ENCODE measurements around the gene WDR88. TPM values are rescaled to one million over a fixed set of nuclear protein-coding genes. Genes with fewer than 3 reads are reported as not detected.

WDR88 gene
- total RNA-seq, 4 donors from 2014 or later: not detected

DNA sequence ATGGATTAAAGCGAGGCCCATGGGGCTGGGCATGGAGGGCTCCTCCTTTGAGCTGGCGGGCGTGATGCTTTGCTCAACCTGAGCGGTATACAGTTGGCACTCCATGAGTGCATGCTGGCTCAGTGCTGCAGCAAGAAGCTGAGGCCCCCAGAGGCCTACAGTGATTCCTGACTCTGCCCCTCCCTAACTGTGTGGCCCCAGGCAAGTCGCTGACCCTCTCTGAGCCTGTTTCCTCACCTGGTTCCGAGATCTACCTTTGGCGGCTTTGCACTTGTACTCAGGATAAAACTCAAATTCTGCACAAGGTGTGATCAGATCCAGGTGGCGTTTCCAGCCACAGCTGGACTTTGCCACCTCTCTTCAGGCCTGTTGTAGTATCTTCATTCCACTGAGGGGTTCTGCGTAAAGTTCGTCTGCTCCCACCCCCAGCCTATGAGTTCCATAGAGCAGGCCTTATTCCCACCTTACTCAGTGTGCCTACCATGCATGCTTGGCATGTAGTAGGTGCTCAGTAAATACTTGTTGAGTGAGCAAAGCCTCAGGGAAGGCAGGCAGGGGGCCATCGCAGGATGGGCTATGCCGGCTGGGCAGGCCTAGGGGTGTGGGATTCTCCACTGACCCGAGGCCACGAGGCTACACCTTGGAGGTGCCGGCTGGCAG lies 70.1 kb downstream of the WDR88 start:
- H3K4me3 ChIP-seq: no peak overlapping the region
- no peak for TF ChIP-seq POLR2A (IDR thresholded peaks at IDR 0.05)
- TF ChIP-seq, protein P1, sequence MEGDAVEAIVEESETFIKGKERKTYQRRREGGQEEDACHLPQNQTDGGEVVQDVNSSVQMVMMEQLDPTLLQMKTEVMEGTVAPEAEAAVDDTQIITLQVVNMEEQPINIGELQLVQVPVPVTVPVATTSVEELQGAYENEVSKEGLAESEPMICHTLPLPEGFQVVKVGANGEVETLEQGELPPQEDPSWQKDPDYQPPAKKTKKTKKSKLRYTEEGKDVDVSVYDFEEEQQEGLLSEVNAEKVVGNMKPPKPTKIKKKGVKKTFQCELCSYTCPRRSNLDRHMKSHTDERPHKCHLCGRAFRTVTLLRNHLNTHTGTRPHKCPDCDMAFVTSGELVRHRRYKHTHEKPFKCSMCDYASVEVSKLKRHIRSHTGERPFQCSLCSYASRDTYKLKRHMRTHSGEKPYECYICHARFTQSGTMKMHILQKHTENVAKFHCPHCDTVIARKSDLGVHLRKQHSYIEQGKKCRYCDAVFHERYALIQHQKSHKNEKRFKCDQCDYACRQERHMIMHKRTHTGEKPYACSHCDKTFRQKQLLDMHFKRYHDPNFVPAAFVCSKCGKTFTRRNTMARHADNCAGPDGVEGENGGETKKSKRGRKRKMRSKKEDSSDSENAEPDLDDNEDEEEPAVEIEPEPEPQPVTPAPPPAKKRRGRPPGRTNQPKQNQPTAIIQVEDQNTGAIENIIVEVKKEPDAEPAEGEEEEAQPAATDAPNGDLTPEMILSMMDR (IDR thresholded peaks at IDR 0.05): no peak
- H3K27ac ChIP-seq: no peak overlapping the region
- no peaks in the 10 kb centered on the region for H3K4me1 ChIP-seq
- peaks cover 0 to 20% (median 0%) of the 10 kb centered on the region in 3 donors for H3K36me3 ChIP-seq
- H3K9me3 ChIP-seq: no peaks in the 10 kb centered on the region
- no peaks in the 10 kb centered on the region for H3K27me3 ChIP-seq
- no peak for DNase-seq

DNA sequence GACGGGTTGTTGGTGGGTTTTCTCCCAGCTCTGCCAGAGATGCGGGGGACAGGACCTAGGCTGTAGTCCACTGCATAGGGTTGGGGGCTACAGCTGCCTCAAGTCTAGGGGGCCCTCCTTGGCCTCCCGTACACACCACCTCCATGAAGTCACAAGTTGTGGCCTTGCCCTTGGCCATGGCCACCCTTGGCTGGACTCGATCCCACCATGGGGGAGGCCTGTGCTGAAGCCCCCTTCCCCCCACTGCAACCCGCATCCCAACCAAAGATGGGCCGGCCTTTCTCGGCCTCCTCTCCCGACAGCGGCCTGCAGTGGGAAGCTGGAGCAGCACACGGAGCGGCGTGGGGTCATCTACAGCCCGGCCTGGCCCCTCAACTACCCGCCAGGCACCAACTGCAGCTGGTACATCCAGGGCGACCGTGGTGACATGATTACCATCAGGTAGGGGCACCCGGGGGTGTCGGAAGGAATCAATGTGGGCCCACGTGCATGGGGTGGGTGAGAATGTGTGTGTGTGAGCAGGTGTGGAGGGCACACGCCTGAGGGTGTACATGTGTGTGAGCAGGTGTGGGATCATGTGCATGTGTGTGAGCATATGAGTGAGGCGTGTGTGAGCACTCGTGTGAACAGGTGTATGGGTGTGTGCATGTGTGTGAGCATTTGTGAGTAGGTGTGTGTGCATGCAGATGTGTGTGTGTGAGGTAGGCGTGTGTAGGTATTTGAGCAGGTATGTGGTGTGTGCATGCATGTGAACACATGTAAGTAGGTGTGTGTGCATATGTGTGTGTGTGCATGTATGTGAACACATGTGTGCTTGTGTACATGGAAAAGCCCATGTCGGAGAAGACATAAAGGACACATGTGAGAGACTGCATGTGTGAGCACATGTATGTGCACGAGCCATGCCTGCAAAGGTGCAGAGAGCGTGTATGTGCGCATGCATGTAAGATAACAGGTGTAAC lies 70.9 kb downstream of the WDR88 start:
- H3K27me3 ChIP-seq: no peaks in the 10 kb centered on the region
- H3K27ac ChIP-seq: no peak overlapping the region
- H3K4me3 ChIP-seq: no peak overlapping the region
- no peak for TF ChIP-seq POLR2A (IDR thresholded peaks at IDR 0.05)
- TF ChIP-seq, protein P1 (IDR thresholded peaks at IDR 0.05): no peak
- DNase-seq: no peak
- H3K9me3 ChIP-seq: no peaks in the 10 kb centered on the region
- H3K4me1 ChIP-seq: no peaks in the 10 kb centered on the region
- peaks cover 0 to 16% (median 0%) of the 10 kb centered on the region in 3 donors for H3K36me3 ChIP-seq

DNA sequence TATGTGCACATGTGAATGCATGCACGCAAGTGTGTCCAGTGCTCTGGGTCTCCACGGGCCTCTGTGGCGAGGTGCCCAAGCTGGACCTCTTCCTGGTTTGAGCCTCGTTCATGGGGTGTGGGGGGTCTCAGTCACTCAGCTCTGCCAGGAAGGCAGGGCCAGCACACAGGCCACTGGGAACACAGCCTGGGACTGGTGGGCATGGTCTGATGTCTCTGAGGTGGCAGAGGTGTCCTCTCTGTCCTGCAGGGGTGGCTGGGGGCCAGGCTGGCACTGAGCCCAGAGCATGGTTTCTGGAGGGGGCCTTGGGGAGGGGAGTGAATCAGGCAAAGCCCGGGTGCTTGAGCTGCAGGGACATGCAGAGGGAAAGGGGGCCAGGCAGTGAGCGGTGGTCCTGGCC lies 71.6 kb downstream of the WDR88 start:
- H3K4me1 ChIP-seq: no peaks in the 10 kb centered on the region
- no peak for DNase-seq
- TF ChIP-seq, protein P1 (IDR thresholded peaks at IDR 0.05): no peak
- TF ChIP-seq POLR2A (IDR thresholded peaks at IDR 0.05): no peak
- peaks cover 0 to 16% (median 0%) of the 10 kb centered on the region in 3 donors for H3K36me3 ChIP-seq
- H3K27ac ChIP-seq: no peak overlapping the region
- H3K27me3 ChIP-seq: no peaks in the 10 kb centered on the region
- no peak overlapping the region for H3K4me3 ChIP-seq
- no peaks in the 10 kb centered on the region for H3K9me3 ChIP-seq

DNA sequence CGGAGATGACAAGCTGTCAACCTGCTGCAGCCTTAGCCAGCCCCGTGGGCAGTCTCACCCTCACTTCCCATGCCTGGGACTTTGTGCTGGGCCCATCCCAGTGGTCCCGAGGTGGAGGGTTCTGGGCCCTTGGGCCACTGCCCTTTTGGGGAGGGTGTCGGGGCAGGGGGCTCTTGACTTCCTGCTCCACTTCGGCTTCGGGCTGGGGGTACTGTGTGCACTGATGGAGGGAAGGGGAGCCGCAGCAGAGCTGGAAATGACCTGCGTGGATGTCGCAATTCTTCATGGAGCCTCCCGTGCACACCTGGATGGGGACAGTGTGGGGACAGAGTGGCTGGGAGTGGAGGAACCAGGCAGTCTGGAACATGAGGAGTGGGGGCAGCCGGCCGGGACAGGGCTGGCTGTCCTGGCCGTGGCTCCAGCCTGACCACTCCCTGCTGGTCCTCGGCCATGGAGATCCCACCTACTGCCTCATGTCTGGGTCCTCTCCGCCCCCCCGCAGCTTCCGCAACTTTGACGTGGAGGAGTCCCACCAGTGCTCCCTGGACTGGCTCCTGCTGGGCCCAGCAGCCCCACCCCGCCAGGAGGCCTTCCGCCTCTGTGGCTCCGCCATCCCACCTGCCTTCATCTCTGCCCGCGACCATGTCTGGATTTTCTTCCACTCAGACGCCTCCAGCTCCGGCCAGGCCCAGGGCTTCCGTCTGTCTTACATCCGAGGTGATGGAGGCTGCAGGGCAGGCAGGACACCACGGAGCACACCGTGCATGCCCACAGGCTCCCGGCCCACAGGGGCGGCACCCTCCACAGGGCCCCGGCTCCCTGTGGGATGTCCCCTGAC lies 72.4 kb downstream of the WDR88 start:
- Histone ChIP-seq H3K27me3 (no peaks in the 10 kb centered on the region), H3K4me1 (no peaks in the 10 kb centered on the region), H3K9me3 (no peaks in the 10 kb centered on the region), H3K36me3 (peaks cover 0 to 16% (median 0%) of the 10 kb centered on the region in 3 donors), H3K4me3 (no peak overlapping the region), H3K27ac (no peak overlapping the region)
- no peak for TF ChIP-seq POLR2A (IDR thresholded peaks at IDR 0.05)
- TF ChIP-seq, protein P1 (IDR thresholded peaks at IDR 0.05): no peak
- DNase-seq: no peak

DNA sequence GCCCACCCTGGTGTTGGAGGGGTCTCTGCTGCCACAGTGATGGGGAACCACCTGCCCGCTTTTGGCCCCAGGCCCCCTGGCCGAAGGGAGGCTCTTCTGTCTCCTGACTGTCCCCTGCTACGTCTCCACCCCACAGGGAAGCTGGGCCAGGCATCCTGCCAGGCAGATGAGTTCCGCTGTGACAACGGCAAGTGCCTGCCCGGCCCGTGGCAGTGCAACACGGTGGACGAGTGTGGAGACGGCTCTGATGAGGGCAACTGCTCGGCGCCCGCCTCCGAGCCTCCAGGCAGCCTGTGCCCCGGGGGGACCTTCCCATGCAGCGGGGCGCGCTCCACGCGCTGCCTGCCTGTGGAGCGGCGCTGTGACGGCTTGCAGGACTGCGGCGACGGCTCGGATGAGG lies 73.2 kb downstream of the WDR88 start:
- no peak for TF ChIP-seq POLR2A (IDR thresholded peaks at IDR 0.05)
- TF ChIP-seq, protein P1 (IDR thresholded peaks at IDR 0.05): no peak
- no peak for DNase-seq
- no peaks in the 10 kb centered on the region for H3K4me1 ChIP-seq
- no peaks in the 10 kb centered on the region for H3K27me3 ChIP-seq
- H3K9me3 ChIP-seq: no peaks in the 10 kb centered on the region
- peaks cover 0 to 16% (median 0%) of the 10 kb centered on the region in 3 donors for H3K36me3 ChIP-seq
- no peak overlapping the region for H3K27ac ChIP-seq
- H3K4me3 ChIP-seq: no peak overlapping the region

Measured in Peyer's patch (tissue), 4 donors.